Skeletal muscle satellite cell (primary cell): Measurements from ENCODE around the gene TBC1D8.

Experiments
- H3K27me3 ChIP-seq: 2 replicates; pipeline ENCODE4 v1.7.0; 2013; ENCODE audit warnings: low read length; ENCODE audit not compliant: control insufficient read depth, insufficient read depth
- H3K36me3 ChIP-seq: 2 replicates; pipeline ENCODE4 v1.7.0; 2013; ENCODE audit warnings: mild to moderate bottlenecking, control low read depth, low read length; ENCODE audit not compliant: insufficient read depth
- H3K4me1 ChIP-seq: 2 replicates; pipeline ENCODE4 v1.7.0; 2013; ENCODE audit warnings: low read length; ENCODE audit not compliant: control insufficient read depth, insufficient read depth
- H3K4me2 ChIP-seq: 2 replicates; pipeline ENCODE4 v1.7.0; 2013; ENCODE audit warnings: mild to moderate bottlenecking, low read length
- H3K4me3 ChIP-seq: 2 replicates; pipeline ENCODE4 v1.7.0; 2013; ENCODE audit warnings: low read length
- H3K9ac ChIP-seq: 2 replicates; pipeline ENCODE4 v1.7.0; 2013; ENCODE audit warnings: mild to moderate bottlenecking, low read depth, low read length, moderate library complexity
- H3K9me3 ChIP-seq: replicated peaks from 2 replicates; pipeline ENCODE4 v1.7.0; 2013; ENCODE audit warnings: mild to moderate bottlenecking, control low read depth, low read length

Gene TBC1D8

GRCh38 chr2:101048756-101049155 lies 102.4 kb downstream of the TBC1D8 start:
- H3K36me3 ChIP-seq, result peaks cover 59% of the 10 kb centered on the region
- peaks cover 14% of the 10 kb centered on the region for H3K4me1 ChIP-seq
- no peak overlapping the region for H3K4me2 ChIP-seq
- no peak overlapping the region for H3K4me3 ChIP-seq
- H3K9me3 ChIP-seq, result no peaks in the 10 kb centered on the region
- no peak overlapping the region for H3K9ac ChIP-seq
- no peaks in the 10 kb centered on the region for H3K27me3 ChIP-seq

- H3K36me3 ChIP-seq, result peaks cover 49% of the 10 kb centered on the region
- H3K9me3 ChIP-seq, result no peaks in the 10 kb centered on the region
- no peak overlapping the region for H3K9ac ChIP-seq
- no peak overlapping the region for H3K4me3 ChIP-seq
- H3K4me1 ChIP-seq, result peaks cover 14% of the 10 kb centered on the region
- H3K4me2 ChIP-seq, result no peak overlapping the region
- no peaks in the 10 kb centered on the region for H3K27me3 ChIP-seq
Measured at GRCh38 chr2:101047774-101048173, 103.4 kb downstream of the TBC1D8 start.

GRCh38 chr2:101047075-101047766 lies 104.0 kb downstream of the TBC1D8 start:
- no peak overlapping the region for H3K4me2 ChIP-seq
- no peak overlapping the region for H3K4me3 ChIP-seq
- no peak overlapping the region for H3K9ac ChIP-seq
- H3K36me3 ChIP-seq, result peaks cover 49% of the 10 kb centered on the region
- no peaks in the 10 kb centered on the region for H3K9me3 ChIP-seq
- peaks cover 14% of the 10 kb centered on the region for H3K4me1 ChIP-seq
- no peaks in the 10 kb centered on the region for H3K27me3 ChIP-seq

GRCh38 chr2:101045330-101045729 lies 105.9 kb downstream of the TBC1D8 start:
- Histone ChIP-seq H3K4me3 (no peak overlapping the region), H3K9ac (no peak overlapping the region), H3K27me3 (no peaks in the 10 kb centered on the region), H3K9me3 (no peaks in the 10 kb centered on the region), H3K4me1 (peaks cover 14% of the 10 kb centered on the region), H3K4me2 (no peak overlapping the region), H3K36me3 (peaks cover 42% of the 10 kb centered on the region)

- Histone ChIP-seq H3K27me3 (no peaks in the 10 kb centered on the region), H3K4me1 (no peaks in the 10 kb centered on the region), H3K9me3 (no peaks in the 10 kb centered on the region), H3K9ac (no peak overlapping the region), H3K4me3 (no peak overlapping the region), H3K4me2 (no peak overlapping the region), H3K36me3 (peaks cover 45% of the 10 kb centered on the region)
Measured at GRCh38 chr2:101041413-101041812, 109.8 kb downstream of the TBC1D8 start.

- H3K9ac ChIP-seq, result no peak overlapping the region
- H3K4me3 ChIP-seq, result no peak overlapping the region
- H3K4me1 ChIP-seq, result no peaks in the 10 kb centered on the region
- no peaks in the 10 kb centered on the region for H3K9me3 ChIP-seq
- no peaks in the 10 kb centered on the region for H3K27me3 ChIP-seq
- peaks cover 49% of the 10 kb centered on the region for H3K36me3 ChIP-seq
- H3K4me2 ChIP-seq, result no peak overlapping the region
Measured at GRCh38 chr2:101040761-101041160, 110.4 kb downstream of the TBC1D8 start.

- no peaks in the 10 kb centered on the region for H3K9me3 ChIP-seq
- H3K4me2 ChIP-seq, result no peak overlapping the region
- peaks cover 51% of the 10 kb centered on the region for H3K36me3 ChIP-seq
- H3K9ac ChIP-seq, result no peak overlapping the region
- H3K4me3 ChIP-seq, result no peak overlapping the region
- H3K27me3 ChIP-seq, result no peaks in the 10 kb centered on the region
- H3K4me1 ChIP-seq, result no peaks in the 10 kb centered on the region
Measured at GRCh38 chr2:101040072-101040471, 111.1 kb downstream of the TBC1D8 start.

- Histone ChIP-seq H3K9me3 (no peaks in the 10 kb centered on the region), H3K4me3 (no peak overlapping the region), H3K36me3 (peaks cover 58% of the 10 kb centered on the region), H3K27me3 (no peaks in the 10 kb centered on the region), H3K4me1 (no peaks in the 10 kb centered on the region), H3K4me2 (no peak overlapping the region), H3K9ac (no peak overlapping the region)
Measured at GRCh38 chr2:101038455-101039255, 112.5 kb downstream of the TBC1D8 start.

- H3K9me3 ChIP-seq, result no peaks in the 10 kb centered on the region
Measured at GRCh38 chr2:101037161-101037755, 113.9 kb downstream of the TBC1D8 start.

GRCh38 chr2:101036562-101036961 lies 114.6 kb downstream of the TBC1D8 start:
- Histone ChIP-seq H3K9me3 (no peaks in the 10 kb centered on the region), H3K4me3 (no peak overlapping the region), H3K36me3 (peaks cover 73% of the 10 kb centered on the region), H3K27me3 (no peaks in the 10 kb centered on the region), H3K9ac (no peak overlapping the region), H3K4me2 (no peak overlapping the region), H3K4me1 (no peaks in the 10 kb centered on the region)

More at GRCh38 chr2:101037161-101037755, 113.9 kb downstream of the TBC1D8 start:
- H3K9ac ChIP-seq, result no peak overlapping the region
- no peak overlapping the region for H3K4me2 ChIP-seq
- no peaks in the 10 kb centered on the region for H3K4me1 ChIP-seq
- no peak overlapping the region for H3K4me3 ChIP-seq
- H3K36me3 ChIP-seq, result peaks cover 69% of the 10 kb centered on the region
- H3K27me3 ChIP-seq, result no peaks in the 10 kb centered on the region

- Histone ChIP-seq H3K4me3 (no peak overlapping the region), H3K4me1 (no peaks in the 10 kb centered on the region), H3K9ac (no peak overlapping the region), H3K36me3 (peaks cover 68% of the 10 kb centered on the region), H3K27me3 (no peaks in the 10 kb centered on the region), H3K9me3 (no peaks in the 10 kb centered on the region), H3K4me2 (no peak overlapping the region)
Measured at GRCh38 chr2:101032084-101032776, 119.0 kb downstream of the TBC1D8 start.
